Activated T-cell treated with anti-CD3 and anti-CD28 coated beads for 1 hour (primary cell): ENCODE data around the gene TRPV5.

Experiments used
- DNase-seq: peaks from one replicate; pipeline ENCODE4 v3.0.0-alpha.2; 2020; ENCODE audit warnings: low read depth

Gene TRPV5

DNA sequence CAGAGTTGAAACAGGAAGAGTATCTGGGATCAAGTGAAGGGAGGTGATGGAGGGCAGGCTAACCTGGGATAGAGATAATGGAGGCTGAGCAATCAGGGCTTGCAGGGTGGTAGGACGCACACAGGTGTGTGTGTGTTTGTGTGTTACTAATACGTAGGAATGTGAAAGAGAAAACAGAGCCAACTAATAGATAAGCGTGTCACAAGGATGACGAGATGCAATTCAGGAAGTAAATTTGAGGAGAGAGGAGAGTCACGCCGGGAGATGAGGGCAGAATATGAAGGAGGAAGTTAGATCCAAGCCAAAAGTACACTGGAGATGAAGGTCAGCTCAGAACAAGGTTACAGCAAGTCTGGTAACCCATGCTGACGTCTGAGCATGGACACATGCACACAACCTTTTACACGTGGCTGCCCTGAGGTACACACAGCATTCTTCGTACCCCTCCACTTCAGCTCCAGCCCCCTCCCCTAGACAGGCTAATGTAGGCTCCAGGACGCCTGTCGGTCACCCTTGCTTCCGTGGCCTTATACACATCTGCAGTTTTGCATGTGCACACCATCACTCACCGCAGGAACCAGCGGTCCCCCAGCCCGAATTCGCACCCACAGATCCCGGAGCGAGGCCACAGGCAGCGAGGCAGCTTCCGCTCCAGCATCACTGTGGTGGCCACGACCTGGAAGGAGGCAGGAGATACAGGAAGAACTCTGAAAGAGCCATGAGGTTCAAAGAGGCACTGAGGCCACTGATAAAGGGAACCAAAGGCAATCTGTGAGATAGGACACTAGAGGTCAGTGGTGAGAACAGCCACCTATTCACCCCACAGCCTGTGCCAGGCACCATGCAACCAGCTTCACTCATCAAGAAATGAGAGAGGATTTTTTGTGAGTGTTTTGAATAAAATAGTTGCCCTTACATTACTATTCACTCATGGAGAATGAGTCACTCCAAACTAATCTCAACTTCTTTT, 24.3 kb downstream of the TRPV5 start:
- no peak for DNase-seq

DNA sequence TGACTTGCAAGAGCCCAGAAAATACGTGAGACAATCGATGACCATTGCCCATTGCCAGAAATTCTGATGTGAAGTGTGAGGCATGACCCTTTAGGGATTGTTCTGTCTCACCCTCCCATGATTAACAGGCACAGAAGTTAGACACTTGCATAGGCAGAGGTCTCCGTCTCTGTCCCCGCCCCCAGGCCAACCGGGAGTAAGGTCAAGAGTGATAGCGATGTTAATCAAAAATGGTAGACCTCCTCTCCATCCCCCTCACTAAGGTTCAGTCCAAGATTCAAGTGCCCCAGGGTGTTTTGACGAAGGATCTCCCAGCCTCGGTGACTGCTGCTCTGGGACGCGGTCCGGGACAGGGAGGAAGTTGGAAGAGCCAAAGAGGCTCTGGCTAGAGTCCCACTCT, 25.3 kb downstream of the TRPV5 start:
- no peak for DNase-seq

DNA sequence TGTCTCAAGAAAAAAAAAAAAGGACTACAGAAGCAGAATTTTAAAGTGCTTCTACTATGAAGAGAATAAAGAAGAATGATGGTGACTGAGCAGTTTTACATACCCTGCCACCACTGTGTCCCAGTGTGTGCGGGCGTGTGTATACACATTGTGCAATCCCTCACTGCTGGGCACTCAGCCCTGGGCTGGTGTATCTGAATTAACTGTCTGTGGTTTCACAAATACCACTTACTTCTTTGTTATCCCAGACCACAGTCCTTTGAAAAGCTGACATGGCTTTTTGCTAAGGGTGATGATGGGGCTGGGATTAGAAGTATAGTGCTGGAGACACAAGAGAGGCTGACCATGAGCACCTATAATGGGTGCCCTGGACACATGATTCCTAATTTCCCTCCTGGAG, 26.9 kb downstream of the TRPV5 start:
- DNase-seq: no peak

DNA sequence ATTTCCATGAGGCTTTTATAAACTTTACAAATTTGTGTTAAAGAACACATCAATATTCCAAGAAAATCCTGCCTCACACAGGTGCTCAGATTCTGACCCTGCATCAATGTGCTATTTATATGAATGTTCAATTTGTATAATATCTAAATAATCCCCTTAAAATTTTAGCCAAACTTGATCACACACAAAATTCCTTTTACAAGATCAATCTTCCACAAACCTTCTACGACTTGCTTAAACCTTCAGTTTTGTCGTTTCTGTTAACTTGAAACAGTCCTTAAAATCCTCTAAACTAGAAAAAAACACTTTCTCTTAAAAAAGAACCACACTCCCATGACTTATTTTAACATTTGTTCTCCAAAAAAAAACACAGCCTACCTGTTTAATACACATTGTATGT, 27.8 kb downstream of the TRPV5 start:
- DNase-seq: no peak

DNA sequence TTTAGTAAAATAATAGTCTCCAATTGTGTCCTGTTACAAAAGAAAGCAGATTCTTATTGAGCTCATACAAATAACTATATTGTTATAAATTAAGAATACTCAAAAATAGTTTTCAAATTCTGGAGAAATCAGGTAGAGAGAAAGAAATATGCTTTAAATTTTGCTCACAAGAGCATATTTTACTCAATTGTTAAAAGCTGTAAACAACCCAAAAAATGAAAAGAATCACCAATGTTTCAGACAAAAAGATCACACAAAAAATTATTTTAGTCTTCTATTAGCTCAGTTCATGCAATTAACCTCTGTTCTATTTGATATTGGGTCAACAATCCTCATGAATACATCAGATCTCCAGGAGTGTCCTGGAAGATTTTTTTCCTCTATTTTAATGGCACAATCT, 29.4 kb downstream of the TRPV5 start:
- no peak for DNase-seq

DNA sequence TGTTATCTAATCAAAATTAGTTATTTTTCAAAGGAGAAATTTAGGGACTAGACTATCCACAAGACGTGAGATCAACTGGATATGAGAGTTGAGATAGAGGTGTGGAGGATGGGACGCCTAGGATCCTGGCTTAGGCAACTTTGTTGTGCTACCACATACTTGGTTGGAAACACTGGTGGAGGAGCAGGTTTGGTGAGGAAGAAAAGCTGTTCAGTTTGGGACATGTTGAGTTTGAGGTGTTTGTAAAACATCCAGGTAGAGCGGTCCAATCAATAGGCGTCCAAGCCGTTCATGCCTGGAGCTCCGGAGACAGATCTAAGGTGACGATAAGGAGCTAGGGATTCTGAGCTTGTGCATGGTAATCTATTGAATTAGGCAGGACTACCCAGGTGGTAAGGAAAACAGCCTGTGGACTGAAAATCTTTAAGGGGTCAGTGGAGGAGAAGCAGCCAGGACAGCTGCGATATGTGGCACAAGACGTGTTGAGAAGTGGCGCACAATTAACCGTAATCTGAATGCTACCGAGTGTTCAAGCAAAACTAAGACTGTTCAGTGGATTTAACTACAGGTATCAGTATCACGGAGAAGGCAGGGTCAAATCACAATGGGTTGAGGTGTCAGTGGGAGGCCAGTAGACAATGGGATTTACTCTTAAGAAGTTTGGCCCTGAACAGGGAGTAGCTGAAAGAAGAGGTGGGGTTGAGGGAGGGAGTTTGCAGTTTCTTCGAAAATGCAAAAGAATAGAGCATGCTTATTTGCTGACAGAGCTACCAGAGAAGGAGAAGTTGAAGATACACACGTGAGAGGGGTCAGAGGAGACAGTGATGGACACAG, 31.9 kb downstream of the TRPV5 start:
- DNase-seq: no peak

DNA sequence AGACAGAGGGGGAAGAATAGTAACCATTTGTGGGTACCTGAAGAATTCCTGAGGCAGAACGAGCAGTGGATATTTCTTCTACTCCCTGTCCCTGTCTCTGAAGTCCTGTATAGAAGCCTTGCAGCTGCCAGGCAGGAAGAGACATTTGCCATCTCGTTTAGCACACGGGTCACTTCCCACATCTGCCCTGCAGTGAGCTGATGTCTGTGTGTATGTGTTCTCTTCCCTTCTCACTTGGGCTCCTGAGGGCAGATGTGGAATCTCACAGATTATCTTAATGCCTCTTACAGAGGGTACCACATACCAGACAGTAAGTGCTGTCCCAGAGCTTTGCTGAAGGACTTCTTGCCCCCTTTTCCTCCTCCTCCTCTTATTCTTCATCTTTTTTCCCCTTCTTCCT, 33.9 kb downstream of the TRPV5 start:
- DNase-seq: no peak

DNA sequence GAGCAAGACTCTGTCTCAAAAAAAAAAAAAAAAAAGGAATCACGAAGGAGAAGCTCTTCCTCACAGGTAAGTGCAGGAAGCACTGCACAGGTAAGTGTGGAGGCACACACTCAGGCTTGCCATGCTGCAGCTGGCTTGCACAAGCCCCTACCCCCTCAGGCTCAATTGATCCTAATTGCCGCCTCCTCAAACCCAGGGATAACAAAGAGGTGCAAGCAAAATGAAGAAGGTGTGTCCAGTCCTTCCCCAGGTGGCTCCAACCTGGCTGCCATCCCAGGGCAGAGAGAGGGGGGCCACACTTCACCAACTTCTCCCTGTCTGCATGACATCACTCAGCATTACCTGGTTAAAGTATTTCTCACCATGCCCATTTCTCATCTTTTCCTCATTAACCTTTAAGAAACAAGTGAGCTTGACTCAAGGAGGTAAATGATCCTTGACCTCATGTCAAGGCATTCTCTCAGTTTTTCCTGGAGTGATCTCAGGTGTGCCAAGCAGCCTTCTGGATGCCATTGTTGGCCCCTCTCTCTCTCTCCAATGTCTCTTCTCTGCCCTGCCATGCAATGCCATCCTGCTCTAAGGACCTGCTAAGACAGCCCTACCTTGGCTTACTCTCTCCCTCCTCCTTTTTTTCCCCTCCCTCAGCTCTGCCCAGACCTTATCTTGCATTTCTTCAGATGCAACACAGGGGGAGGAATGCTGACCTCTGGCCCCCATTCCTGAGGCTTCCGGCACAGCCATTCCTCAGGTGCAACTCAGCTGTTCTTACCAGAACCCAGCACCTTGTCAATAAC, 35.0 kb downstream of the TRPV5 start:
- DNase-seq: no peak

DNA sequence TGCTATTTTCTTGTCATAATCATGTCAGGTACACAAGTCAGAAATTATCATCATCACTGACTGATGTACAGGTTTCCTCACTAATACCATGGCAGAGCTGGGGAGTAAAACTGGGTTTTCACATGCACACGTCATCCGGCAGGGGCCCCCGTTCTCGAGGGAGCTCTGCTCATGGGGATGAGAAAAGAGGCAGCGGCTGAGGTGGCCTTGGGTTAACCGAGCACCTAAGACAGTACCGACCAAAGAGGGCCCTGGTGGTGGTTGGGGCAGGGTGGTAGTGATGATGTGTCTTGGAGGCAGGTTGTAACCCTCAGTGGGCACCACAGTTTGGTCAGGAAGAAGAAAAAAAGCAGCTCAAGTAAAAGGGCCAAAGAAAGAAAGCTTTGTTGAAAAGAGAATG, 35.9 kb downstream of the TRPV5 start:
- DNase-seq: no peak

DNA sequence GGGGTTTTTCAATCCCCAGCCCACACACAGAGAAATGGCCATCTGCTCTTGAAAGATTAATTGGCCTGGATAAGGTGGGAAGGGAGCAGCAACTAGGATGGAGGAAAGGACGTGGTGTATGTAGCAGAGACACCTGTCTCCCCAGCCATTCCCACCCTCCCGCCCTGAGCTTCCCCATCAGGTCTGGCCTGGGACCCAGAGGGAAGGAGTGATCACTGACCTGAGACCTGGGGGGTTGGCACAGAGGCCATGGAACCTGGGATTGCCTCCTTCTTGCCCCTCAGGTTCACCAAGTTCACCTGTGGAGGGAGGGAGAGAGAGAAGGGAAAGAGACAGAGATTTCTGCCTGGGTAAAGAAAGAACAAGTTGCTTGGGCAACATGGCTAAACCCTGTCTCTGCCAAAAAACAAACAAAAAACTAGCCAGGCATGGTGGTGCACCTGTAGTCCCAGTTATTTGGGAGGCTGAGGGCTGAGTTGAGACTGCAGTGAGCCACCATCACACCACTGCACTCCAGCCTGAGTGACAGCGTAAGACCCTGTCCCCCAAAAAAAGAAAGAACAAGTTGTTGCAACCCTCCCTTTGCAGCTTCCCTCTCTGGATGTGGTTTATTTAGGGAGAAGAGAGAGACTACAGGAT, 36.7 kb downstream of the TRPV5 start:
- no peak for DNase-seq

DNA sequence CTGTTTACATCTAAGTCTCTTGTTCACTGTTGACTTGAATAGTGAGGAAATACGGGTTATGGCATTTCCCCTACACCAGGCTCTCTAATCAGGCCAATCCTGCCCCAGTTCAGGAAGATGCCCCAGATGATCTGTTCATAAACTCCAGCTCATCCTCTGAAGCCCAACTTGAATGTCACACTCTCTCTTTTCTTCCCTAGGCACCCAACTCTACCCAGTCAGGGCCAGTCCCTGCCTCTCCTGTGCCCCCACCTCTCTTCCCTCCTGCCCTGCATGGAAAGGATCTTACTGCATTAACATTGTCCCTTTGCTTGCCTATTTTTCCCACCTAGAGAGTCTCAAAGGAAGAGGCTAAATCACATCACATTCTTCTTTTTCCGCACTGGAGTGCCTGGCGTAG, 37.4 kb downstream of the TRPV5 start:
- DNase-seq: no peak

DNA sequence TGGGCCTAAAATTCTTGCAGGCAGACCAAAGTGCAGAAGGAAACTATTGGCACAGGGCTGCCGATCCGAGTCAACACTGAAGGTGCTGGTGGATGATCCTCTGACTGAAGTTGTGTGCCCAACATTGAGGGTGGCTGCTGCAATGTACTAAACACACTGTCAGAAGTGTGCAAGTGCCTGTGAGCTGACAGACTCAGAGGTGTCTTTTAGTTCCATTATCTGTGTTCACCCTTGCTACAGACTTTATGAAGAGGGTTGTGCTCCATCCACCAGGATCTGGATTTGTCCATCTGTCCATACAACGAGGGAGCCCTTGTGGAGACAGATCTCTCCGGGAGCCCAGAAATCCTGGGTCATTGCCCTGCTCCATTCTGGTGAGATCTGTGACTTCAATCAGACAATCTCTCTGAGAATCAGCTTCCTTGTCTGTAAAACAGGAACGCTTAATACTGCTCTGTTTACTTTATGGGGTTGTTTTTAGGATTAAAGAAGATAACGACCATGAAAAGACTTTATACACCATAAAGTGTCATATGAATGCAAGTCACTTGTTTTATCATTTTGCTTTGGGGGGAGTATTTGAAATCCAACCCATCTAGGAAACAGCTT, 38.5 kb downstream of the TRPV5 start:
- DNase-seq: no peak

DNA sequence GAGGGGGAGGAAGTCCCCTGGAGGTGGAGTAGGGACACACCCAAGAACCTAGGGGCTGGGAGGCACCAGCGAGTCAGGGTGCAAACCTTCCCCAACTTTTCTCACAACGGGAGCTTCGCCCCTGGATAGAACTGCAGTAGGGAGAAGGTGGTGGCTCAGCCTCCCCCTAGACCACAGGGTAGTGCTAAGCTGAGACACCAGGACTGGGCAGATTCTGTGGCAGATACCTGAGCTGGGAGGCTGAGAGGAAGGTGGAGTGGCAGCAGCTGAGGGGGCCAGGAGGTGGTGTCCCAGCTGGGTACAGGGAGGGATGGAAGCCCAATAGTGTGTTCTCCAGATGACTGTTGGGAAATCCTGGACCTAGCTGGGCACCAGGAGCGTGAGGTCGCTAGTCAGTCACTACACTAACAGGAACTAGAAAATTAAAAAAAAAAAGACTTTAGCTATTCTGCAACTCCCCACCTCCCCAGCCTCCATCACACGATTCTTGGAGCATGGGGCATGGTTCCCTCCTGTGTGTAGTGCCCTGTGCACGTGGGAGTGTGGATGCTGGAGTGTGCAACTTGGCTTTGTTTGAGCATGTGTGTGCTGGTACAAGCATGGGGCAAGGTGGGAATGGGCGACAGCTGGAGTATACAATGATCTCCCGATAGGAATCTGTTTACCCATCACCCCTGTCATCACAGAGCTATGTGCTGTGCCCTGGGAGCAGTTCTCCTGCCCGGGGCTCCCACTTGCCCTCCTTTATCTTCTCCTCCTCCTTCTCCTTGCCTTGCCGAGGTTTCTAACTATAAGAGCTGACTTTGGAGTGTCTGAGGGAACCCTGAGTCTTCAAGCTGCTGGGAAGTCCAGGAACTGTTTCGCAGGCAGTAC, 39.2 kb downstream of the TRPV5 start:
- DNase-seq: no peak

DNA sequence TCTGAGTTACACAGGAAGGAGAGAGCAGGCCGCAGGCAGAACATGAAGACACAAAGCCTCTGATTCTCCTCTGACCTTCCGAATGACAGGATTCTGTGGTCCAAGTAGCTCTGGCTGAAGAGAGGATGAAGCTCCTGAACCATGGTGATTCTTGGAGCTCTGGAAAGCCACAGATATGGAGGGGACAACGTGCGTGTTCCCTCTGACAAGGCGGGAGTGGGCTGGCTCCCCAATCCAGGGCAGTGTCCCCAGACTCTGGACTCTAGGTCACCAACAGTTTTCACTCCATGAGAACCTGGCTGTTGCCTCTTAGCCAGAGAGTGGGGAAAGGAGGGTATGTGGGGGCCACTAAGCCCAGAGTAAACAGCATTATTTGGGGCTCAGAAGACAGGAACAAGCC, 40.6 kb downstream of the TRPV5 start:
- no peak for DNase-seq

DNA sequence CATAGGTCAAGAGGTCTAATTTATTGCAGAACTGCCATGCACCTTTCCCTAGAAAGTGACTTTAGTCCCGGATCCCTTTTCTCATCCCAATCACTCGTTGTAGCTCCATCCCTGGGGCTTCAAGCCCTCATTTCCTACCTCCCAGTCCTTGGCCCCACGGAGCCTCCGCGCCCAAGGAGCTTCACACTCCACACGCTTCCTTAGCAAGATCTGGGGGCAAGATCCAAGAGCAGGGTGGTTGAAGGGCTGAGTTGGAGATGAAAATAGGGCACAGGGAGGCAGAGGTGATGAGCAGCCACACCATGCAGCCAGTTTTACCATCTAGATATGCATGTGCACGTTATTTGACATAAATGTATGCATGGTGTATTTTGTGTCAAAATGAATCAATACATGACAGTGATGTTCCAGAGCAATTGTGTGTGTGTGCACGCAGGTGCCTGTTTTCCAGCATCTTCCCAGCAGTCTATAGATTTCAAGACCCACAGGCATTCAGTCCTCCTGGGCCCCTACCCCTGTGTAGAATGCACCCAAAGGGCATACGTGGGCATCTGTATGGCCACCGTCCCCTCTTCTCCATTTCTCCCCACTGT, 42.0 kb downstream of the TRPV5 start:
- DNase-seq: no peak

DNA sequence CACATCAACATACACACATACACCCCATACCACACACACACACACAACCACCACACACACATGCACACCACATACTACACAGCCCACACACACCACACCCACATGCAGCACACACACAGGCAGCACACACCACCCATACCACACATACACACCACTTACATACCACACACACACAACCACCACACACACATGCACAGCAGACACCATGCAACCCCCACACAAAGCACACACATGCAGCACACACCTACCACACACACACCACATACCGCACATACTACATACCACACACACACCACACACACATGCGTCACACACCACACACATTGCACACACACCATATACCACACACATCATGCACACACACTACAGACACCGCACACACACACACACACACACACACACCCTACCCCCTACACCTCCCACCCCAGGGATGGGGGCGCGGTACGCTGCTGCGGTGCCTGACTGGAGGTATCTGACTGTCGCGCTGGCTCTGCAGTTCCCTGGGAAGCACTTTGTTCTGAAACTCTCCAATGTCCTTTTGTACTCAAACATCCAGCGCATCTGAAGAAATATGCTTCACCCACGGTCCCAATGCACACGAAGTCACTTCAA, 42.6 kb downstream of the TRPV5 start:
- no peak for DNase-seq

DNA sequence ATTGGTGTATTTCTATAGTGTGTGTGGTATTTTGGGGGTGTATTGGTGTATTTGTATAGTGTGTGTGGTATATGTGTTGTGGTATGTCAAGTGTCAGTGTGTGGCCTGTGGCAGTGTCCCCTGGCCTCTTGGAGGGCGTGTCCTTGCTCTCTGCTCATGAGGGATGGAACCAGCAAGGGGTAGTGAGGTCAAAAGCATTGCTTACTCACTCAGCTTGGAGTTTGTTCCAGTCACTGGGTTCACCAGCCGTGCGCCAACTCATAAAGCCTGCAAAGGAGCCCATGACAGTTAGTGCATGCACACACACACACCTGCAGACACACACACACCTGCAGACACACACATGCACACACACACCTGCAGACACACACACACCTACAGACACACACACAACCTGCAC, 43.7 kb downstream of the TRPV5 start:
- no peak for DNase-seq

DNA sequence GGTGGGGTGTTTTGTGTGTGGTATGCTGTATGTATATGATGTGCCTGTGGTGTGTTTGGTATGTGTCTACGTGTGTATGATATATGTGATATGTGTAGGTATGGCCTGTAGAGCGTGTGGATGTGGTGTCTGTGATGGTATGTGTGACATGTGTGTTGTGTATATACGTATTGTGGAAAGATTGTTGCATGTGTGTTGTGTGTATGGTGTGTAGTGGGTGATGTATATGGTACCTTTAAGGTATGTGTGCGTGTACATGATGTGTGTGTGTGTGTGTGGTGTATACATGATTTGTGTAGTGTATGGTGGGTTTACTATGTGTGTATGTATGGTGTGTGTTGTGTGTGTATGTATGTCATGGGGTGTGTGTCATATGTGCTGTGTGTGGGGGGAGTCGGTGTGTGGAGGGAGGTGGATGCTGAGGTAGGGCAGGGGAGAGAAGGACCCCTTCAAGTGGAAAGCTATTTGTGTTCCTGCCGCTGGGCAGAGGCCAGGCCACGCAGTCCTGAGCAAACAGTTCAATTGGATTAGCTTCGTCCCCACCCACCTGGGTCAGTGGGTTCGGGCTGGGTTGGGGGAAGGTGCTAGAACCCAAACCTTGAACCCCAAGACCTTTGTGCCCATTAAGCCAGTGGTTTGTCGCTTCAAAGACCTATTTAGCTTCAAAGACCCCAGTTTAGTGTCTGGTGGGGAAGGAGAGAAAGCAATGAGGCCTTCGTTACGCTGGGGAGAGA, 46.1 kb downstream of the TRPV5 start:
- no peak for DNase-seq

DNA sequence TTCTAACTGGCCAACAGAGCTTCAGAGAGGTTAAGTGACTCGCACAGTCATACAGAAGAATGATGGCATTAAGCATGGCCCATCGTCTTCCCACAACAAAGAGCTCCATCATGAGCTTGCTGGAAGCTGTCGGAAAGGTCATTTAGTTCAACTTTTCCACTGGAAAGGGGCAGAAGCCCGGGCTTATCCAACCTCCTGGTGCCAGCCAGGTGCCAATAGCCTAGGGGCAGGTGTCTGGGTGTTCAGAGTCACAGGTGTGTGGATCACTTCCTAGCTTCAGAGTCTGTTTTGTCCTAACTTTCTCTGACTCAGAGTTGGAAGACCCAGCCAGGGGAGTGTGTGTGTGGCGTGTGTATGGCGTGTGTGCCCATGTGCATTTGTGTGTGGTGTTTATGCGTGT, 46.7 kb downstream of the TRPV5 start:
- no peak for DNase-seq
